Measurements from ENCODE around the gene ZBBX.
"Not testable (repeated sequence)": the region's sequence is repeated elsewhere in the genome, so short reads cannot be mapped to it uniquely, and the experiment has no call there.

Gene ZBBX, protein sequence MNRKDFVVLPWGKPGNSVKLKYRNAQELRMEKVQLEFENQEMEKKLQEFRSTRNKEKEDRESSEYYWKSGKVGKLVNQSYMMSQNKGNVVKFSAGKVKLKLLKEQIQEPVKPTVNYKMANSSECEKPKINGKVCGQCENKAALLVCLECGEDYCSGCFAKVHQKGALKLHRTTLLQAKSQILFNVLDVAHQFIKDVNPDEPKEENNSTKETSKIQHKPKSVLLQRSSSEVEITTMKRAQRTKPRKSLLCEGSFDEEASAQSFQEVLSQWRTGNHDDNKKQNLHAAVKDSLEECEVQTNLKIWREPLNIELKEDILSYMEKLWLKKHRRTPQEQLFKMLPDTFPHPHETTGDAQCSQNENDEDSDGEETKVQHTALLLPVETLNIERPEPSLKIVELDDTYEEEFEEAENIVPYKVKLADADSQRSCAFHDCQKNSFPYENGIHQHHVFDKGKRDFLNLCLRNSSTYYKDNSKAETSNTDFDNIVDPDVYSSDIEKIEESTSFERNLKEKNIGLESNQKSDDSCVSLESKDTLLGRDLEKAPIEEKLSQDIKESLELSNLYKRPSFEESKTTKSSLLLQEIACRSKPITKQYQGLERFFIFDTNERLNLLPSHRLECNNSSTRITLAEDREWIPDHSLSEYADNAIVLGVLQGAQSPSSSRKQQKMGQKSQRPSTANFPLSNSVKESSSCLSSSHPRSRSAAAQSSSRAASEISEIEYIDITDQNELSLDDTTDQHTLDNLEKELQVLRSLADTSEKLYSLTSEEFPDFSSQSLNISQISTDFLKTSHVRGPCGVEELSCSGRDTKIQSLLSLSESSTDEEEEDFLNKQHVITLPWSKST

DNA sequence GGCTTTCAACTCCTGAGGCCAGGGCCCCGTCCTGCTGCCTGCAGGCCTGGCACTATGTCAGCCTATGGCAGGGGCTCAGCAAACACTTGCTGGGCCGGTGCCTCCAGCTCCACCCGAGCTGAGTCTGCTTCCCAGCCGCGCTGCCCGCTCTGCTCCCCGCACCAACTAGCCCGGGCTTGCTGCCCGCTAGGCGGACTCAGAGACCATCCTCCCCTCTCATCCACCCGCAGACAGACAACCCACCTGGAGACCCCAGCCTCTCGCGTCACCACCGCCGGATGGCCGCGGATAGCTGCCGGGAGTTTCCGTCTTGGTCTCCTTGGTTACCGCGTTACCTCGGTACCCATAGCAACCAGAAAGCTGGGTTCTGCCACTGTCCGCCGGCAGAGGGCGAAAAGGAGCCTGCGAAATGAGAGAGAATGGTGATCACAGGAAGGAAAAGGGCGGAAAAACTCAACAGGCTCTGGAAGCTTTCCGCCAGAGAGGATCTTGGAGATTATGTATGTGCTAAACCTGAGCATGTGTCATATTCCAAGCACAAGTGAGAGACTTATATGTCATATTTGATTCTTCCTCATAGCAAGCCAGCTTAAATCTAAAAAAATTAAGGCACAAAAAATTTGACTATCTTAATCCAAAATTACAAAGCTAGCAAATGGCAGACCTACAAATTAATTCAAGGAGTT is at the start of gene ZBBX:
Gene ZBBX, minus strand, starts transcription at position 294 of the 686 bp plus-strand sequence. CDS start 7,396 bp downstream, outside the sequence.
- H3K27me3 Mint-ChIP-seq, result peaks cover 12% of the 10 kb centered on the region
- H3K27ac Mint-ChIP-seq, result no peak within 1 kb of the TSS

DNA sequence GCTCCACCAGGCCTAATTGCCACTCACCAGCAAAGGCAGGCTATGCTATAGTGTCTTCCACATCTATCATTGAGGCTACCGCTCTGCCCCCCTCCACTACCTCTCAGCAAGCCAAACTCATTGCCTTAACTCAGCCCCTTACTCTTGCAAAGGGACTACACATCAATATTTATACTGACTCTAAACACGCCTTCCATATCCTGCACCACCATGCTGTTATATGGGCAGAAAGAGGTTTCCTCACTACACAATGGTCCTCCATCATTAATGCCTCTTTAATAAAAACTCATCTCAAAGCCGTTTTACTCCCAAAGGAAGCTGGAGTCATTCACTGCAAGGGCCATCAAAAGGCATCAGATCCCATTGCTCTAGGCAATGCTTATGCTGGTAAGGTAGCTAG is 46.9 kb upstream of the ZBBX start:
- not testable (repeated sequence) for H3K9me3 Mint-ChIP-seq; H3K36me3 Mint-ChIP-seq (ENCODE audit: low read depth); H3K4me3 Mint-ChIP-seq

More for the DNA sequence above, at the start of gene ZBBX:
- peaks cover 10% of the 10 kb centered on the region for H3K4me1 Mint-ChIP-seq (ENCODE audit: low read depth)
- H3K4me3 Mint-ChIP-seq, result peak within 1 kb of the TSS; percentile 82
- no peaks in the 10 kb centered on the region for H3K9me3 Mint-ChIP-seq
- H3K36me3 Mint-ChIP-seq (ENCODE audit: low read depth), result no peaks in the 10 kb centered on the region

DNA sequence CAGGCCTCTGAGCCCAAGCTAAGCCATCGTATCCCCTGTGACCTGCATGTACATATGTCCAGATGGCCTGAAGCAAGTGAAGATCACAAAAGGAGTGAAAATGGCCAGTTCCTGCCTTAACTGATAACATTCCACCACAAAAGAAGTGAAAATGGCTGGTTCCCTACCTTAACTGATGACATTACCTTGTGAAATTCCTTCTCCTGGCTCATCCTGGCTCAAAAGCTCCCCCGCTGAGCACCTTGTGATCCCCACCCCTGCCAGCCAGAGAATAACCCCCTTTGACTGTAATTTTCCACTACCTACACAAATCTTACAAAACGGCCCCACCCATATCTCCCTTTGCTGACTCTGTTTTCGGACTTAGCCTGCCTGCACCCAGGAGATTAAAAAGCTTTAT is 42.3 kb upstream of the ZBBX start:
- H3K4me1 Mint-ChIP-seq (ENCODE audit: low read depth); H3K9me3 Mint-ChIP-seq; H3K27ac Mint-ChIP-seq; H3K4me3 Mint-ChIP-seq; H3K27me3 Mint-ChIP-seq; H3K36me3 Mint-ChIP-seq (ENCODE audit: low read depth): not testable (repeated sequence)

More for the DNA sequence above, 46.9 kb upstream of the ZBBX start:
- not testable (repeated sequence) for H3K4me1 Mint-ChIP-seq (ENCODE audit: low read depth); H3K27ac Mint-ChIP-seq; H3K27me3 Mint-ChIP-seq

DNA sequence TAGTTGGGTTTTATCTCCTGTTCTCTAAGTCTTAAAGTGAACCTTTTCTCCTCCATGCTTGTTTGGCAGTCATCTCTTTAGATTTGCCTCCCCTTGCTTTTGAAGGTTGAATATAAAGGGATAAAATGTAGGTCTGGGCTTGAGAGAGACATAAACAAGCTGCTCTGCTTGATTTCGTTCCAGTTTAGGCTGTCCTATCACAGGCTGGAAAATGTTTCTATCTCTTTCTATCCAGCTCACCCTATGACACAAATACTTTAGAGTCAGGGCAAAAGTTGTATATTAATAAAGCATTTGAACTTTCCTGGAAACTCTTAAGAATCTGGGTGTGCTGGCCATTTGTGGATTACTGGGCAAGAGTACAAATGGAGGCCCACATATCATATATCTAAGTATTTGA is 29.5 kb upstream of the ZBBX start:
- Mint-ChIP-seq H3K27me3 (no peaks in the 10 kb centered on the region), H3K4me1 (ENCODE audit: low read depth) (no peaks in the 10 kb centered on the region), H3K9me3 (no peaks in the 10 kb centered on the region), H3K4me3 (no peak overlapping the region), H3K36me3 (ENCODE audit: low read depth) (no peaks in the 10 kb centered on the region), H3K27ac (no peak overlapping the region)

DNA sequence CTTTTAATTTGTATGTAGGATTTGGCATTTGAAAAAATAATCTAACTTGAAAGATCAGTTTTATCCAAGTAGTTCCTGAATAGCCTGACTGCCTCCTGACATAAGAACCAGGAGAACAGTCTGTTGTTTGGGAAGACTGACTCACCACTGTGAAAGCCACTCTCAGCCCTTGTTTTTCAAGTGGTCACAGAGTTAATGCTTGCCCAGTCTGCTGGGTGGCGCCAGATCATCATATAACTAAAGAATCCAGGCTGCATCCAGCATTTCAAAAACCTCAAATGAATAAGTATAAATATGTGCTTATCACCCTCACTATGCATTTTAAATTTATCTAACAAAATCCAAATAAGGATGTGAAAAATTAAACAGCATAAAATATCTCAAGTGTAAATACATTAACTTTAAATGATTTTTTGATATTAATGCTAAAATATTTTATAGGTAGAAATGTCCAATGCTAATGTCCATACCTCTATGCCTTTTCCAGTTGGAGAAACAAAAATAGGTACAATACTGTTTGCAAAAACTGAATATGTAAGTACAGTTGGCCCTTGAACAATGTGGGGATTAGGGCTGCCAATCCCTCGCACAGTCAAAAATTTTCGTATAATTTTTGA is 26.9 kb upstream of the ZBBX start:
- Mint-ChIP-seq H3K36me3 (ENCODE audit: low read depth) (no peaks in the 10 kb centered on the region), H3K4me3 (no peak overlapping the region), H3K9me3 (no peaks in the 10 kb centered on the region), H3K27ac (no peak overlapping the region), H3K27me3 (no peaks in the 10 kb centered on the region), H3K4me1 (ENCODE audit: low read depth) (no peaks in the 10 kb centered on the region)

DNA sequence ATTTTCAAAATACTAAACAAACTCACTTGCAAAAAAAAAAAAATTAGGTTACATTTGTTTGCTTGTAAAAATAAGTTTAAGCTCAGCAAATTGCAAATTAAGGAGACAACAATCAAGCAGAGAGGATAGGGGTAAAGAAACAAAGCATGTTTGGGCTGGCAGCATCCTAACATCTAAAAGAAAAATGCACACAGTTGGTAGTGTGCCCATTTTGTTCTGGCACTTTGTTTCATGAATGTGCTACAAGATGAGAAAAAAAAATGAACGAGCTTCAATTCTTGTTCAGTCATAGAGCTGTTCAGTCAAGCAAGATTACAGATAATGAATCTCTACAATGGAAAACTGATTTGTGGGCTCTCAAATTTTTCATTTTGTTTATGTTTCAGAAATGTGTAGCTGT is 17.7 kb upstream of the ZBBX start:
- Mint-ChIP-seq H3K4me3 (no peak overlapping the region), H3K27me3 (peaks cover 16% of the 10 kb centered on the region), H3K27ac (no peak overlapping the region), H3K4me1 (ENCODE audit: low read depth) (no peaks in the 10 kb centered on the region), H3K9me3 (no peaks in the 10 kb centered on the region), H3K36me3 (ENCODE audit: low read depth) (no peaks in the 10 kb centered on the region)

DNA sequence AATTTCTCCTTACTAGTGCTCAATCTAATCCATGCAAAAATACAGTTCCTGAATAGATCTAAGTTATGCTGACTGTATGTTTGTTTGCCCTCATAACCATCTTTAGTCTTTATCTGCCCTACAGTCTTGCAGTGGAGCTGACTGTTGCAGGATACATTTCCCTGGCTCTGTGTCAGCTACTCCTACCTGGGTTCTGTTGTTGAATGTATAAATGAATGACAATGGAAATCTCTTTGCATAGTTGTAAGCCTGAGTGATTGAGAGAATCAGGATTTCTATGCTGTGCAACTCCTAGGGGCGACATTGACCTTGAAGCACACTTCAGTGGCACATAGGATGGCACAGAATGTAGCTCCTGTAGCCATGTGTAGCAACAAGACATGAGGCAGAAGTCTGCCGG is 16.0 kb upstream of the ZBBX start:
- peaks cover 23% of the 10 kb centered on the region for H3K27me3 Mint-ChIP-seq
- H3K27ac Mint-ChIP-seq, result no peak overlapping the region
- no peaks in the 10 kb centered on the region for H3K36me3 Mint-ChIP-seq (ENCODE audit: low read depth)
- H3K9me3 Mint-ChIP-seq, result no peaks in the 10 kb centered on the region
- no peak overlapping the region for H3K4me3 Mint-ChIP-seq
- no peaks in the 10 kb centered on the region for H3K4me1 Mint-ChIP-seq (ENCODE audit: low read depth)

DNA sequence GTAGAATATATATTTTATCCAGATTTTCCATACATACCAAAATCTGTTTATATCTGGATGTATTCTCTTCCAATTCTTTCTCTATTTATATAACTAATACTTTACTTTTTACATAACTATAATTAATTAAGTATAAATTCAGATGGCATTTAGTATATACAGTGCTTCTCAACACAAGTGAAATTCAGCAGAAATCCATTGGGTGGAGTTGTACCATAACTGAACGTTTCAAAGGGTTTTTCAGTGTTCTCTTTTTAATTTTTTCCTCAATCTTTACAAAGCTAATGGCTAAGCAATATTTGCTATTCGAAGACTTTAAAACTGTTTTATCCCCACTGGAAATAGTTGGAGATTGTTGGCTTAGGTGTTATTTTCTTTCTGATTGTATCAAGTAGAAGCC is 13.9 kb upstream of the ZBBX start:
- Mint-ChIP-seq H3K4me1 (ENCODE audit: low read depth) (no peaks in the 10 kb centered on the region), H3K36me3 (ENCODE audit: low read depth) (no peaks in the 10 kb centered on the region), H3K27me3 (peaks cover 24% of the 10 kb centered on the region), H3K4me3 (no peak overlapping the region), H3K27ac (no peak overlapping the region), H3K9me3 (no peaks in the 10 kb centered on the region)

DNA sequence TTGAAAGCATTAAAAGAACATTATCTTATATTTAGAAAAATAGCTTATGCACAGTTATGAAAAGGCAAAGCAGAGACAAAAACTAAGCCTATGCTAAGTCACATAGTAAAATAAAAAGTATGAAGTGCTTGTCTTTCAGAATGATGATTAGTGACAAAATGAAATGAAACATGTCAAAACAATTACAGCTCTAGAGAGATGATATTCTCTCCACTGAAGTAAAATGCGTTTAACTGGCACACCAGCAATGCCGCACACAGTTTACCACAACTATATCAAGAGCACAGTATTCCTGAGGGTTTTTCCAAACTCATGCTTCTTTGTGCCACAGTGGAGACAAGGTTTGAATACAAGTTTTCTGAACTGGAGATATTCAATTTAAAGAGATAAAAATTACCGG is 2.1 kb upstream of the ZBBX start:
- Mint-ChIP-seq H3K4me3 (no peak overlapping the region), H3K4me1 (ENCODE audit: low read depth) (peaks cover 10% of the 10 kb centered on the region), H3K9me3 (no peaks in the 10 kb centered on the region), H3K27me3 (peaks cover 16% of the 10 kb centered on the region), H3K36me3 (ENCODE audit: low read depth) (no peaks in the 10 kb centered on the region), H3K27ac (no peak overlapping the region)

DNA sequence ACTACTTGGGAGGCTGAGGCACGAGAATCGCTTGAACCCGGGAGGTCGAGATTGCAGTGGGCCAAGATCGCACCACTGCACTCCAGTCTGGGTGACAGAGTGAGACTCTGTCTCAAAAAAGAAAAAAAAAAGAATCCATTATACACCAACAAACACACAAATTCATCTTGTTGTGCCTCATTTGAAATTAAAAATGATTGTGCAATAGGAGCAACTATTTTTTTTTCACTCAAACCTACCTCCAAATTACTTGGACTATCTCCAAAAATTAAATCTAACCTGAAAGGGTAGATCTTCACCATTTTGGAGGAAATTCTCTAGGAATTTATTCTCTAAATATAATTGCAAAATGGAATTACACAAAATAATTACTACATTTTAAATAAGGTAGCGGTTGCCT is 4.6 kb downstream of the ZBBX start:
- no peak overlapping the region for H3K4me3 Mint-ChIP-seq
- H3K27ac Mint-ChIP-seq, result no peak overlapping the region
- H3K27me3 Mint-ChIP-seq, result peaks cover 16% of the 10 kb centered on the region
- peaks cover 10% of the 10 kb centered on the region for H3K4me1 Mint-ChIP-seq (ENCODE audit: low read depth)
- H3K36me3 Mint-ChIP-seq (ENCODE audit: low read depth), result no peaks in the 10 kb centered on the region
- H3K9me3 Mint-ChIP-seq, result no peaks in the 10 kb centered on the region

DNA sequence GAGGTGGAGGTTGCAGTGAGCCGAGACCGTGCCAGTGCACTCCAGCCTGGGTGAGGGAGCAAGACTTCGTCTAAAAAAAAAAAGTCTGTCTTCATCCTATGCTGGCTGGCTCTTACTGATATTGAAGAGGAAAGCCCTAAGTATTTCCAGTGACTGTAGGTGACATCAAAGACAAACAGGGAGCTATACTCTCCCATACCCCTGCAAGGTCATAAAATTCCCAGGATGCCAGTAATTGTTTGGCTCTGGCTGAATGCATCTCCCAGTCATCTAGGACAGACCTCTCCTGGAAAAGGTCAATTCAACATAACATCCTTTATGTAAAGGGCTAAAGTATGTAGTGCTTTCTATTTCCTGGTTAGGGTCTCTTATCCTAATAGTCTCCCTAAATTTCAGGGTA is 8.0 kb downstream of the ZBBX start:
- H3K27me3 Mint-ChIP-seq, result peaks cover 8% of the 10 kb centered on the region
- H3K27ac Mint-ChIP-seq, result no peak overlapping the region
- no peaks in the 10 kb centered on the region for H3K36me3 Mint-ChIP-seq (ENCODE audit: low read depth)
- no peak overlapping the region for H3K4me3 Mint-ChIP-seq
- no peaks in the 10 kb centered on the region for H3K4me1 Mint-ChIP-seq (ENCODE audit: low read depth)
- no peaks in the 10 kb centered on the region for H3K9me3 Mint-ChIP-seq

DNA sequence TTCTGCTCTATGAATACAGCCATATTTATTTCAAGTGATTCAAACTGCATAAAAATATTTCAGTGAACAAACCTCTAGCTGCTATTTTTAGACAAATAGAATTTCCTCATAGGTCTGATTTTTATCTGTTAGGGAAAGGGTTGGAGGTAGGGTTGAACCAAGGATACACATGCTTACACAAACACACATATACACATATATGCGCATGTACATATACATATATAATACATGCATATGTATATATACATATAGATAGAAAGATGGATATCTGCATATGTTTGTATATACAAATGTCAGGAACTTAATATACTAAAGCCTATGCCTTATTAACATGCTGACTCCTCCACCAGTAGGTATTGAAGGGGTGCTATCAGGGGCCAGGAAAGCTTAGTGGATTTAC is 18.1 kb downstream of the ZBBX start:
- H3K27ac Mint-ChIP-seq, result no peak overlapping the region
- no peaks in the 10 kb centered on the region for H3K4me1 Mint-ChIP-seq (ENCODE audit: low read depth)
- peaks cover 5% of the 10 kb centered on the region for H3K9me3 Mint-ChIP-seq
- H3K4me3 Mint-ChIP-seq, result no peak overlapping the region
- H3K27me3 Mint-ChIP-seq, result no peaks in the 10 kb centered on the region
- no peaks in the 10 kb centered on the region for H3K36me3 Mint-ChIP-seq (ENCODE audit: low read depth)

DNA sequence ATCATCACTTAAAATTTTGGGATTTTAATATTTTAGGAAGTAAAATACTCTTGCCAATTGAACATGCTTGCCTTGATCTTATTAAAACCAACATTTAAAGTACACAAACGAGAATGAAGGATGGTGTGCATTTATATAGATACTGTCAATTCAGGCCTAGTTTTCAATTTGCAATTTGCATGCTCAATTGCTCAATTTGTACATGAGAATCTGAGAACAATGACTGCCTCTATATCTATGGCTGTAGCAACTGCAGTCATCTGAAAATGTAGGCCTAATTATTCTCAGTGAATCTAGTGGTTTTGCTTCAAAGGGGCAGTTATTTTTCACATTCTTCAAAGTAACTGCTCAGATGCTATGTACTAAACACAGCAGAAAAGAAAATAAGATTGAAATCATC is 18.8 kb downstream of the ZBBX start:
- Mint-ChIP-seq H3K4me3 (no peak overlapping the region), H3K9me3 (peaks cover 8% of the 10 kb centered on the region), H3K27ac (no peak overlapping the region), H3K36me3 (ENCODE audit: low read depth) (no peaks in the 10 kb centered on the region), H3K27me3 (no peaks in the 10 kb centered on the region), H3K4me1 (ENCODE audit: low read depth) (no peaks in the 10 kb centered on the region)

DNA sequence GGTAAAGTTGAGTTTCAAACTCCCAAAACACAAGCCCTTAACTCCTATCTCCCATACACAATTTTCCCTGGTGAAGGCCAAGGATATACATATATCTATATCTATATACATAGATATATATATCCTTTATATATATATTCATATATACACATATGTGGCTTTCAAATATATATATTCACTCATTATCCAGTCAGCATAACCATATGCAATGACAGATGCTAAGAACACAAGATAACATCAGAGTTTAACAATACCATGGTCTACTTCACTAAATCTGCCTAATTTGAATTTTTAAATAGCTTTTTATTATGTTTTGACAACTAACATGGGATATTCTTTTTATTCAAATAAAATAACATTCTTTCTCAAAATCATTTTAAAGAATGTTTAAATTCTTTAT is 24.7 kb downstream of the ZBBX start:
- H3K9me3 Mint-ChIP-seq, result peaks cover 8% of the 10 kb centered on the region
- H3K4me1 Mint-ChIP-seq (ENCODE audit: low read depth), result no peaks in the 10 kb centered on the region
- no peaks in the 10 kb centered on the region for H3K36me3 Mint-ChIP-seq (ENCODE audit: low read depth)
- H3K27me3 Mint-ChIP-seq, result peaks cover 3% of the 10 kb centered on the region
- H3K27ac Mint-ChIP-seq, result no peak overlapping the region
- H3K4me3 Mint-ChIP-seq, result no peak overlapping the region

DNA sequence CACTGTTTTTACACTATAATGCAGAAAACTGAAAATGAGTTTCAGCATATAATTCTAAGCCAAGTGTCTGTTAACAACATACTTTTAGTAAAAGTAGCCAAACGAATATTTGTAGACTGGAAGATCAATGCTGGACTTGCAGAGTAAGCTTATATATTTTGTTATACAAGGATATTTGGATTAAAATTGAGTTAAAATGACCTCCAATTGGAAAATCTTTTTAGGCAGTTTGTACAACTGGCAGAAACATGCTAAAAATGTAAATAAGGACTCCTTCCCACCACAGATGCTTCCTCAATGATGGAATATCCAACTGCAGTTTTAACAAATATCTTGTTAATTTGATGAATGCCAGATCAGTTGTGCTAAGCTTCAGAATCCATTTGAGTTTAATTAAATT is 25.3 kb downstream of the ZBBX start:
- H3K36me3 Mint-ChIP-seq (ENCODE audit: low read depth), result no peaks in the 10 kb centered on the region
- peaks cover 3% of the 10 kb centered on the region for H3K27me3 Mint-ChIP-seq
- H3K27ac Mint-ChIP-seq, result no peak overlapping the region
- H3K9me3 Mint-ChIP-seq, result peaks cover 8% of the 10 kb centered on the region
- H3K4me1 Mint-ChIP-seq (ENCODE audit: low read depth), result no peaks in the 10 kb centered on the region
- no peak overlapping the region for H3K4me3 Mint-ChIP-seq

All from stimulated activated naive CD8-positive, alpha-beta T cell treated with anti-CD3 and anti-CD28 coated beads, Interleukin-15, Interleukin-2, amounts not matched to agents 100 ng/mL and 50 ng/mL, for 24 hours (primary cell).